Bronchial epithelial cell (primary cell): Measurements from ENCODE around the gene THSD4. TPM values are rescaled to one million over a fixed set of nuclear protein-coding genes. Genes with fewer than 3 reads are reported as not detected.

Experiments
- DNase-seq: peaks from one replicate; pipeline ENCODE4 v3.0.0-alpha.2; 2010; ENCODE audit warnings: low read depth
- FAIRE-seq: peaks from 2 replicates; lab custom pipeline; 2011; peaks lifted over from hg19 to GRCh38; lab: Jason Lieb, UNC
- H3K27me3 ChIP-seq: 2 replicates; pipeline ENCODE4 v1.5.1; 2011; ENCODE audit warnings: low read length; ENCODE audit not compliant: control insufficient read depth, insufficient read depth
- H3K36me3 ChIP-seq: 2 replicates; pipeline ENCODE4 v1.5.1; 2011; ENCODE audit warnings: low read length; ENCODE audit not compliant: control insufficient read depth, insufficient read depth
- H3K4me3 ChIP-seq: 2 replicates; pipeline ENCODE4 v1.5.1; 2011; ENCODE audit warnings: mild to moderate bottlenecking, low read depth, low read length, control low read depth
- total RNA-seq: library from RNA; depleted of rRNA; stranded (reverse); fragments of >200 nt; gene quantifications from 2 replicates; pipeline ENCODE4 v1.2.1, GENCODE V29; 2014
- TF ChIP-seq, protein P1 (sequence below): IDR thresholded peaks from 2 replicates; pipeline ENCODE4 v1.5.1; 2011; ENCODE audit warnings: mild to moderate bottlenecking, moderate library complexity, low read length, control low read depth, inconsistent platforms; ENCODE audit not compliant: insufficient read depth, severe bottlenecking

The THSD4 gene
- total RNA-seq, 1 donor from 2014 or later: 14.5 TPM

DNA sequence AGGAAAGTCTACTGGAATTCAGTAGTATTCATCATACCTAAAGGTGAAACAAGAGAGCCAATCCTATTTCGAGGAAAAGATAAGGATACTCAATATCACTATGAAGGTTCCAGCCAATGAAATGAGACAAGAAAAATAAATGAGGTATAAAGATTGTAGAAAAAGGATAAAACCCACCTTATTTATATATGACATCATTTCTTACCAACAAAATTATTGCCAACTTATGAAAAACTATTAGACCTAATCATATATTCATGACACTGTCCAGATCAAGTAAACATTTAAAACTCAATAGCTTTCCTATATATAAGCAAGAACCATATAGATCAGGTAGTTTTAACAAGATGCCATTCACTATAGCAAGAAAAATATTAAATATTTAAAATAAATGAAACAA, 584.7 kb downstream of the THSD4 start:
- DNase-seq (no peak), FAIRE-seq (no peak)
- Histone ChIP-seq H3K36me3 (no peaks in the 10 kb centered on the region), H3K4me3 (no peak overlapping the region), H3K27me3 (no peaks in the 10 kb centered on the region)
- TF ChIP-seq, protein P1, sequence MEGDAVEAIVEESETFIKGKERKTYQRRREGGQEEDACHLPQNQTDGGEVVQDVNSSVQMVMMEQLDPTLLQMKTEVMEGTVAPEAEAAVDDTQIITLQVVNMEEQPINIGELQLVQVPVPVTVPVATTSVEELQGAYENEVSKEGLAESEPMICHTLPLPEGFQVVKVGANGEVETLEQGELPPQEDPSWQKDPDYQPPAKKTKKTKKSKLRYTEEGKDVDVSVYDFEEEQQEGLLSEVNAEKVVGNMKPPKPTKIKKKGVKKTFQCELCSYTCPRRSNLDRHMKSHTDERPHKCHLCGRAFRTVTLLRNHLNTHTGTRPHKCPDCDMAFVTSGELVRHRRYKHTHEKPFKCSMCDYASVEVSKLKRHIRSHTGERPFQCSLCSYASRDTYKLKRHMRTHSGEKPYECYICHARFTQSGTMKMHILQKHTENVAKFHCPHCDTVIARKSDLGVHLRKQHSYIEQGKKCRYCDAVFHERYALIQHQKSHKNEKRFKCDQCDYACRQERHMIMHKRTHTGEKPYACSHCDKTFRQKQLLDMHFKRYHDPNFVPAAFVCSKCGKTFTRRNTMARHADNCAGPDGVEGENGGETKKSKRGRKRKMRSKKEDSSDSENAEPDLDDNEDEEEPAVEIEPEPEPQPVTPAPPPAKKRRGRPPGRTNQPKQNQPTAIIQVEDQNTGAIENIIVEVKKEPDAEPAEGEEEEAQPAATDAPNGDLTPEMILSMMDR: no peak

DNA sequence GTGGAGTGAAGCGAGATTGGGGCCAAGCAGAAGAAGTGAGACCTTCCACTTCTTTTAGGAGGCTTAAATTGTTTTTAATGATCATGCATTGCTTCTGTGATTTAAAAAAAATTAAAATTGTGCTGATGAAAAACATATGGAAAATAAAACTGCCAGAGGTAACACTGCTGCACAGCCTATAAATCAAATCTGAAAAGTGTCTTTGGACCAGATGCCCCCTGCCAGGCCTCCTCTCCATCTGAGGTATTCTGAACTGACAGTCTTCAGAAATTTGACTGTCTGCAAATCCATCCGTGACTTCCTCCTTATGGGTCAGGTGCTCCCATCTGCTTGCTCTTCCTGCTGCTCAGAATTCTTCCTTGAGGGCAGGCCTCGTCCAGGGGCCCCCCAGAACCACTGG, 586.5 kb downstream of the THSD4 start:
- TF ChIP-seq, protein P1: no peak
- FAIRE-seq (no peak), DNase-seq (no peak)

DNA sequence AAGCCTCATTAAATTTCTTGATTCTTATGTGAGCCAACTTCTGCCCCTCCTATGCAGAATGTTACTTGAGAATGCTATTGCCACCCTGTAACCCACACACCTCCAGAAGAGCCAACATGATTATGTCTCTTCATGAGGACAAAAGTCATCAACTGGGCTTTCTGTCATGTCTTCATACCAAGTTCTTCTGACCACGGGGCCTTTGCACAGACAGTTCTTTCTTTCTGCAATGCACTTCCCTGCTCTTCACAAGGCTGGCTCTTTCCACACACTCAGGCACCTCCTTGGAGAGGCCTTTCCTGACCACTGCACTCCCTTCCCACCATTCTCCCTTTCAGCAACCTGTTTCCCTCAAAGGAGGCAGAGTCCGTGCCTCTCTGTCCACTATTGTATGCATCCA, 587.2 kb downstream of the THSD4 start:
- TF ChIP-seq, protein P1: no peak
- no peak for DNase-seq
- Histone ChIP-seq H3K36me3 (no peaks in the 10 kb centered on the region), H3K4me3 (no peak overlapping the region), H3K27me3 (no peaks in the 10 kb centered on the region)
- peak; percentile 47 for FAIRE-seq

More for the DNA sequence above, 586.5 kb downstream of the THSD4 start:
- Histone ChIP-seq H3K27me3 (no peaks in the 10 kb centered on the region), H3K36me3 (no peaks in the 10 kb centered on the region), H3K4me3 (no peak overlapping the region)

DNA sequence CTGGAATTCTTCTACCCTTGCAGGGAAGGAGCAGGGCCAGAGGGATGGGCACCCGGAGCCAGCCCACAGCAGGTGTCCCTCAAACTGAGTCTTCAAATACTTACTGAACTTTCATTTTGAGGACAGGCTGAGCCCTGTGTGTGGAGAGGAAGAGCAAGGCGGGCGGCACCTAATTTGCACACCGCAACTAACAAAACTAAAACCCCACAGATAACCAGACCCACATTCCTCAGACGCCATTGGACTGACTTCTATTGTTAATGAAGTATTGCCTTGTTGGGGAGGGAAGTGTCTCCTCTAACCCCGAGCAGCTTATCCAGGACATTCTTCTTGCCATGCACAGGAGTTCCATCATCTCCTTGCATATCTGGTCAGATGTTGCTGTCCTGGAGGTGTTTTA, 589.9 kb downstream of the THSD4 start:
- TF ChIP-seq, protein P1: no peak
- FAIRE-seq: no peak
- DNase-seq: no peak

DNA sequence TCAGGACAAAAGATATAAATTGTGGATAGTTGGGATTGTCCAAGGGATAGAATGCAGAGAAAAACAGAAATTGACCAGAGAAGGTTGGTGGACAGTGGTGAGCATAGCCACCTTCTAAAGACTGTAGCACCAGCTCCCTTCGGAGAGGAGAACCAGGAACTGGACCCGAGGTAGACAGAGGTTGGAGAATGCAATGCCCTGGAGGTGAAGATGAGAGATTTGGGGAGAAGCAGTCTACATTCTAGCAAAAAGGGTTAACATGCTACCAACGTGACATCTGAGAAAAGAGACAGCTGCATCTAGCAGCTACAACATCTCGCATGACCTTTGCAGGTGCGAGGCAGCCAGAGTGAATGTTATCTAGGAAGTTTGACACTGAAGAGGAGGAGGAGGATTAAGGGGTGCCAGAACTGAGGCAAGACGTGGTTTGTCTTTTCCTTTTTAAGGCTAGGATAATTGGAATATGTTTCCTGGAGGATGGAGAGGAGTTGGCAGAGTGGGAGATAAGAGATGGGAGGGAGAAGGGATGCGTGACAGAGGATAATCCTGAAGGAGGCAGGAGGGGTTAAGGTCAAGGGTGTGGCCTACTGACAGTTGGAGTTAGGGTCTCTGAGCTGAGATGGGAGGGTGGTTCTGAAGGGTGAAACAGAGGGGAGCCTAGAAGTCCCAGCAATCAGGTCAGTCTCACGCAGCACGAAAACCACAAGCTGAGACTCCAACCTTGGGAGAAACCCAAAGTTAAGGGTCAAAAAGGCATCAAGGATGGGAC, 591.4 kb downstream of the THSD4 start:
- FAIRE-seq (no peak), DNase-seq (no peak)
- Histone ChIP-seq H3K27me3 (no peaks in the 10 kb centered on the region), H3K36me3 (no peaks in the 10 kb centered on the region), H3K4me3 (no peak overlapping the region)
- TF ChIP-seq, protein P1: no peak

More for the DNA sequence above, 589.9 kb downstream of the THSD4 start:
- Histone ChIP-seq H3K4me3 (no peak overlapping the region), H3K36me3 (no peaks in the 10 kb centered on the region), H3K27me3 (no peaks in the 10 kb centered on the region)
